Measurements from ENCODE around the gene STARD5.
"Not testable (repeated sequence)": the region's sequence is repeated elsewhere in the genome, so short reads cannot be mapped to it uniquely, and the experiment has no call there.

The STARD5 gene

DNA sequence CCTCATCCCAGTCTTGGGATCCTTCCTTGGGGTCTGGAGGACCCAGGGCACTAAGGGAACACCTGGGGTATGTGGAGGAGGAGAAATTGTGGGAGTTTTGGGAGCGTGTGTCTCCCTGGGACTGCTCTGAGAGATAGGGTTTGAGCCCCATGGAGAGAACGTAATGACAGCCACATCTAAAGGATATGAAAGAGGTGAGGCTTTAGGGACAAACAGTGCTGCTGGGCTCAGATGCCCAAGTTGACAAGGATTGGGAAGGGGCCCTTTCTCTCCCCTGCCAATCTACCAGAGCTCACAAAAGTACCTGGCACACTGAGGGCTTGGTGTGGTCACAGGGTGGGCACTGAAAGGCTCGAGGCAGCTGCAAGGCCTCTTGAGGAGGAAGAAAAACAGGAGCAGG is 13.3 kb upstream of the STARD5 start:
- no peak for DNase-seq (ENCODE audit: low read depth in 3 of 3)

DNA sequence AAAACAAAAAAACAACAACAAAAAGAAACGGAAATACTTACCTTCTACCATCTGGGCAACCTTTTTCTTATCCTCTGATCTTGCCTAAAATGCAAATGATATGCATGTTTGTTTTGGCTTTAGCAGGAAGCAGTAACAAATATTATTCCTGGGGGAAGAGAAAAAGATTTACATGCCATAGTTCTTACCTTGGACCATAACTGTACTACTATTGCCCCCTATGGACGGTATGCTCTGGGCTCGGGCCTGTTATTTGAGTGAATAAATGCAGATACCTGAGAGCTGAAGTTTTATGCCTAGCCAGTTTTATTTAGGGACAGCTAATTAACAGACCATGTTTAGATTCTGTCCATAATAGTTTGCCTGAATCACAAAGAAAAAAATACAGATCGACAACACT is 12.6 kb upstream of the STARD5 start:
- no peak for DNase-seq (ENCODE audit: low read depth in 3 of 3)

DNA sequence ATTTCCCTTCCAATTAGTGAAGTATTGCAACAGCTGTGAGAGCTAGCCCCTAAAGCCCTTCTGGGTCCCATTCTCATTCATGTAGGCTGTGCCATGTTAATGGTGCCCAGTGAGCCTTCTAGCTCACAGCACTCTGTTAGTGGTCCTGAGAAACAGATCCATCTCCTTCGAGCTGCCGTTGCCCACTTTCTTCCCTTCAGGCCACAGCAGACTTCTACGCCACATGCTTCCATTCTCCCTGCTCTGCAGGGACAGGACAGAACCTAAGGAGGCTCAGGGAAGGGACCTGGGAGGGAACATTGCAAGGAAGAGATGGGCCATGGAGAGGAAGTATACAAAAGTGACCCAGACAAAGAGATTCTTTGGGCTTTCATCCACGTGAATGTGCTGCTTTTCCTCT is 11.7 kb upstream of the STARD5 start:
- DNase-seq (ENCODE audit: low read depth in 3 of 3): no peak

DNA sequence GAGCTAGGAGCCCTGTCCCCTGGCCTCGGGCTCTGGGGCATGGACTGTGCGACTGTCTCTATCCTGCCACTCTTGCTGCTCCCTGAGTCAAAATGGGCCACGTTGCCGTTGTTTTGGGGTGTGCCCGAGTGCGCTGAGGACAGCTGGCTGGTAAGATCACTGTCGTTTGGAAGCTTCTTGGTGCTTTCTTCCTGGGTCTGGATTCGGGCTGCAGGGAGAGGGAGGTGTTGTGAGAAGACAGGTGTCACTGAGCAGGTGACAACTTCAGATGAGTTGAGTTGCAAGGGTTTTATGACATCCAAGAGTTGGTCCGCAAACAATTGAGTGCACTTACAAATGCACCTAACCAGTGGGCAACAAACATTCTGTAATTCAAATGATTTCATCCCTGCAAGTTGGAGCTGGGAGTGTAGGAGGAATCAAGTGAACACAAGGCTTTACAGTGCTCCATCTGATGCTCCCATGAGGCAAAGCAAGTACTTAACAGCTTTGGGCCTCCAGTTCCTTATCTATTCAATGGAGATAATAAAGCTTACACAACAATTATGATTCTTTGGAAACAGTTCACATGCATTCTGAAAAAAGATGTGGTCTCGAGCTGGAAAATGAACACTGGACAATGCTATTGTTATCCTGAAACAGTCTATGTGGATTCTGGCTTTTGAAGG is 11.0 kb upstream of the STARD5 start:
- no peak for DNase-seq (ENCODE audit: low read depth in 3 of 3)

DNA sequence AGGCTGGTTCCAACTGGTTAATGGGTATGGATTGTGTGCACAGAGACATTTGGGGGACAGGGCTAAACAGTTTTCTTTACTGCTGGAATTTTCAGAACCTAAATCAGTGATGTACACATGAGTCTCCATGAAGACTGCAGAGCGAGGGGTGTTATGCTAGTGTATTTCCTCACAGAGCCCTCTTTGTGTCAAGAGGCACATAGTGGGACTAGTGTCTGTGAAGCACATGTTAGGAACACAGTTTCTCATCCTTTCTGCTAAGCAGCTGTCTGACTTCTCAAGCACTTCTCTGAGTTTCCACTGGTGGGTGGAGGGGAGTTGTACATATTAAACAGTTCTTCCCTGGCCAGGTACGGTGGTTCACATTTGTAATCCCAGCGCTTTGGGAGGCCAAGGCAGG is 9.4 kb upstream of the STARD5 start:
- no peak for DNase-seq (ENCODE audit: low read depth in 3 of 3)

DNA sequence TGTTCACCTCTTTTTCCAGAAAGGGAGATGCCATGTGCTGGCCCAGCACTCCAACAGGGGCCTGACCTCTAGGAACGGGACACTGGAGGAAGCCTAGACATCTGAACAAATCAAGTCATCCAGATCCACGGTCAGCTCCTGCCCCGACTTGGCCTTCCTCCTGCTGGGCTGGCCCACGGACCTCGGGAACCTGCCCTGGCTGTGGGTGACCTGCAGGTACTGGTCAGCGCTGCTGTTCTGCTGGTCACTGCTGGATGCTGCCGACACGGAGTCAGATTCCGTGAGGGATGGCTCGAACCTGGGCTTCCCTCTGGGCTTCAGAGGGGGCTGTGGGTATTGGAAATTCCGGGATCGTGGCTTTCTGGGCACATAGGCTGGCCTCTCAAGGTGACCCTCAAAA is 8.4 kb upstream of the STARD5 start:
- DNase-seq (ENCODE audit: low read depth in 3 of 3): no peak

DNA sequence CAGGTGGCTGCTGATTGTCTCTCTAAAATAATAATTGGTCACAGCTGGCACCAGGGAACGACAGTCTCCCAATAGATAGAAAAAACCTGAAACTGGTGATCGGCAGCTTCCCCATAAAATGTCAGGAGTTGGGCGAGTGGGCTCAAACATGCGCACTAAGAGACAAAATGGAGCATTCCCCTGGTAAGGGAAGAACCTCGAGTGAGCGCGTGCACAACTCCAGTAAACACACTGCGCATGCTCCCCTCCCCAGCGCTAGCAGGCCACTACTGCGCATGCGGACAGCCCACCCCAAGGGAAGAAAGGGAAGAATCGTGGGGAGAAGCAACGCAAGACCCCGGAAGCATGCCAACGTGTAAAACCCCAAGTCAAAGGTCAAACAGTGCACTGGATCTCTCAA is 7.7 kb upstream of the STARD5 start:
- no peak for DNase-seq (ENCODE audit: low read depth in 3 of 3)

DNA sequence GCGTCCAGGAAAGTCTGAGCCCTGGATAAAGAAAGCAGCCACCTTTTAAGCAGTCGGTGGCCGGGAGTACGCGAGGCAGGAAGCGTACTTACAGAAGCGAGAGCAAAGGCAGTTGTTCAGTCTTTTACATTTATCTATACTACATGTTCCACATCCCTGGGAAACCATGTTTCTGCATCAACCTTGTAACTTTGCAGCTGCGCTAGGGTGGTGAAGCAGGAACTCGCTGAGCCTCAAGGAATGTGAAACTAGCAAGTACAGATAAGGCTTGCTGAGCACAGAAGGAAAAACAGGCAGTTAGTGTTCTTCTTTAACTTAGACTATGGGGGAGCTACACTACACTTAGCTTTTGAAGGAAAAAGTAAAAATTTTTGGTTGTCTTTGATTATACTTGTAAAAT is 7.2 kb upstream of the STARD5 start:
- DNase-seq (ENCODE audit: low read depth in 3 of 3): not testable (repeated sequence)

DNA sequence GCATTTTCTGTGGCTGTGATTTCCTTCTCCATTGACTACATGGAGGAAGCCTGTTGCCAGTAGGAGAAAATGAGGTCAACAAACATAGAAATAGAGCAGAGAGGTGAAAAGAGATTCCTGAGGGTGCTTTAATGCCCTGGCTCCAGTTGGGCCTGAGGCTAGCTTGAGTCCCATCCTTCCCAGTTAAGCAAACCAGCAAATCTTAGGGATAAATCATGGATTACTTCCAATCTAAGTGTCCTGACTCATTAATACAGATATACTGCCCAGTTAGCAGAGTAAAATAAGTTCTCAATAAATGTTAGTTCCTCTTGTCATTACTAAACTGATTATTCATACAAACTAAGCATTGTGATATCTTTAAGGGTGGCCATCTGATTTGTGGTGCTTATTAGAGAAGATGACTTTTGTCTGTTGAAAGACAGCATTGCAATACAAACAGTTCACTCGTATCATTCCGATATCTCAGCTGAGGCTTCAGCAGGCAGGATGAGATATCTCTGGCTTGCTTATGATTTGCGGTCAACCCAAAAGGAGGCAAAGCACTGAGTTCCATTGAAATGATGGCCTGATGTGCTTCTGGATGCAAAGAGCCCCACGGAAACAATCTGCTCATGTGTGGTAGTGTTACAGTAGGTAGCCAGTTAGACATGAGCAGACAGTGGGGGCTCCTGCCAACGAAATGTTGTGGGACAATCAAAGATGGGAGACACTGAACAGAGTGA is 6.6 kb upstream of the STARD5 start:
- DNase-seq (ENCODE audit: low read depth in 3 of 3): no peak

DNA sequence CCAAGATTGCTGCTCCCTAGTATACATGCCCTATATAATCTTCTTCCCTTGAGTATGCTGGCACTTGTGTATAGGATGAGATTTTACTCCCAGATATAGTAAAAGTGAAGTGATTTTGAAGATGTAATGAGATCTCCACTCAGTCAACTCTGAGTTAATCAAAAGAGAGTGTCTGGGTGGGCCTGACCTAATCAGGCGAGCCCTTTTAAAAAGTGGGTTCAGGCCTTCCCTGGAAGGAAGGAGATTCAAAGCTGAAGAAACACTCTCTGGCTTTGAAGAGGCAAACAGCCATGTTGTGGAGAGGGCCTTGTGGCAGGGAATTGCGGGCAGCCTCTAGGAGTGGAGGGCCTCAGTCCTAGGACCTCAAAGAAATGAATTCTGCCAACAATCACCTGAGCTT is 5.5 kb upstream of the STARD5 start:
- no peak for DNase-seq (ENCODE audit: low read depth in 3 of 3)

DNA sequence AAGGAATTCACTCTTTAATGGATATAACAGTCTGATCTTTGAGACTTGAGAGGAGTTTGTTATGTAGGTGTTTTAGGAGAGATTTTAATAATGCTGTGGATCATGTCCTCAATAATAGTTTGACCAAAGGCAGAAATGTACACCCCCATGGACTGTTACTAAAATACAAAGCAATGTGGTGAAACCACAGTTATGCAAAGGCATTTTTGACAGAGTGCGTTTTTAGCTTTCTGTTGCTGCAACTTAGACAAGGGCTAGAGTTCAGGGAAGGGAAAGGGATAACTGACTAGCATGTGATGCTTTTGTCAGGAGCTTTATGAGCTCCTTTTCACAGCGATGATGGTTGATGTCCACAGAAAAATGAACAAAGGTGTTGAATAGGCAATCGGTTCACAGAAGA is 3.6 kb upstream of the STARD5 start:
- no peak for DNase-seq (ENCODE audit: low read depth in 3 of 3)

DNA sequence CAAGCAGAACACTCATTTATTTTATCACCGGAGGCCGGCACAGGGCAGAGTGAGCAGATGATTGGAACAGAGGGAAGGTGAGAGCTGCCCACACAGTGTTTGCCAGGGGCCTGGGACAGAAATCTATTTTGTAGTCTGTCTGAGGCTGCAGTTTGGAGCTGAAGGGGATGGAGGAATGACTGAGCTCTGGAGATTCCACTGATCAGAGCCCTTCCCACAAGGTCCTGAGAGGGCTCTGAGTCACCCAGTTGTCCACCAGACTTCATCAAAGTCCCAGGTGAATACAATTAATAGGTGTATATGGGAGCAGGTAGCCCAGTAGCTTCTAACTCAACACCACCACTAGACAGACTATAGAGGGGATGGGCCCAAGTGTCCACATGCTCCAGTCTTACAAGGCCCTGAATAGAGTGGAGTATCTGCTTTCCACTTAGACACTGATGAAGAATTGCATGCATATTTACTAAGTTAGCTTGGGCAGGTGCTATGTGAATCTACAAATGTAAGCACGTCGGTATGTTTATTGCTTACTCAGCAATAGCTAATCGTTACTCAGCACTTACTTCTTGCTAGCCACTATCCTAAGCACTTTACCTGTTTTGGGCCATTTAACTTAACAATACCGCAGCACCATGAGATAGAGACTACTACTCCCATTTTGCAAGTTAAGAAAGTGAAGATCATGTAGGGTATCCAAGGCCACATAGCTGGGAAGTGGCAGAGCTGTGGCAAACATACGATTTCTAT is 2.7 kb upstream of the STARD5 start:
- no peak for DNase-seq (ENCODE audit: low read depth in 3 of 3)

DNA sequence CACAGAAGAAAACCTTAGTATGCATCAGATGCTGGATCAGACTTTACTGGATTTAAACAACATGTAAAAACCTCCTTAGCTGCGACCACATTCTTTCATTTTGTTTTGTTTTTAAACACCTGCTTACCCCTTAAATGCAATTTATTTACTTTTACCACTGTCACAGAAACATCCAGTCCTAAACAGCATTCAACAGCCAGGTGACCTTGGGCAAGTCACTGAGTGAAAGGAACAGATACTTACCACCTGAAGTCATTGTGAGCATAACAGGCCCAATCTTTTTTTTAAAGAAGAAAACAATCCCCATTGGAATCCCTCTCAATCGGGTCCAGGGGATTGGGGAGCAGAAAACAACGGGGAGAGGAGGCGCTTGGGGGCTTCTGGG is 390 bp downstream of the STARD5 start:
- no peak for DNase-seq (ENCODE audit: low read depth in 3 of 3)

DNA sequence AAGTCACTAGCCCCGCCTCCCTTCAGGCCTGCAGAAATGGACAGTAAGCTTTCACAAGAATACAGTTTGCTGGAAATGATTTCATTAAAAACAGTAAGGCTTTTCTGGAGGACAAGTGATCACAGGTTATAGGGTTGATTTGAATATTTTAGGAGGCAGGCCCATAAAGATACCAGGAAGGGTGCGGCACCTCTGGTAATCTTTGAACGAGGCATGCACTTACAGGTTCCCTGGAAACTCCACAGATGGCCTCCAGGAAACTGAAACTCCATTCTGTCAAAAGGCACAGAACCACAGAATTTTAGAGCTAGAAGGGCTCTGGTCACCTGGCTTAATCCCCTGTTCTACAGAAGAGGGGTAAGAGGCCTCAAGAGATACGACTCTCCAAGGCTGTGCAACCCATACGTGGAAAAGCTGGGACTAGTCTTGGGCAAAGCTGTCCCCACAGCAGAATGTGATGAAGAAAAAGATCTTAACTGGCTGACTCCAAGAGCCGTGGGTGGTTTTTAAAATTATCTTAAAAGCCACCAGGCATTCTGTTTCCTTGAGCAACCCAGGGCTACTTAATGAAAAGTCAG is 1.2 kb downstream of the STARD5 start:
- no peak for DNase-seq (ENCODE audit: low read depth in 3 of 3)

DNA sequence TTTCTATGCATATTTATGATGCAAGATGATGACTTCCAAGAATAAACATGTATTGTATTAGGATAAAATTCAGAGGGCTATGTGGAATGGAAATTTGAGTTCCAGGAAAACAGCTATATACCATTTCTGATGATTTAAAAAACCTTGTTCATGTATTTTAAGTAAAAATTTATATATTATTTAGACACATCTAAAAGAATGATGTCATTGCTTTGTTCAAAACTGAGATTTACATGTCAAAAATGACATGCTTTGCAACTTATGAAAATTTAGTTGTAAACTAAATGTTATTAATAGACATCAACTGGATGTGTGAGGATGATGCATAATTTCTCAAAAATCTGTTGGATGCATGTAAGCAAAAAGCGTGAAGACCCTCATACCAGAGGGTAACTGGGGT is 2.3 kb downstream of the STARD5 start:
- DNase-seq (ENCODE audit: low read depth in 3 of 3): no peak

DNA sequence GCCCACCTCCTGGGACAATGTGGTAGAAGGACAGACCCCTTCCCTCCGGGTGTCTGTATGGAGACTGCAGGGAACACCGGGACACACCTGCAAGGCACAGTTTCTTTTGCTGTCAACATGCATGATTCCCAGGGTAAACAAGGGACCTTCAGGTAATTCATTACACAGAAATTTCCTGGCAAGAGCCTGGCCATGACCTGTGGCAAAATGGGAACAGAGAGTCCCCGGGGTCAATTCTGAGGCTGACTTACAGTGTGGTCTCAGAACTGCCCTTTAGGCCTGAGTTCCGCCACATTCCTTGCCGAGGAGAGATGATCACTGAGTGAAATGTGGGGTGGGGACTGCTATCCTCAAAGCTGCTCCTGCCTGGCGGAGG is 6.3 kb downstream of the STARD5 start:
- DNase-seq (ENCODE audit: low read depth in 3 of 3): no peak

DNA sequence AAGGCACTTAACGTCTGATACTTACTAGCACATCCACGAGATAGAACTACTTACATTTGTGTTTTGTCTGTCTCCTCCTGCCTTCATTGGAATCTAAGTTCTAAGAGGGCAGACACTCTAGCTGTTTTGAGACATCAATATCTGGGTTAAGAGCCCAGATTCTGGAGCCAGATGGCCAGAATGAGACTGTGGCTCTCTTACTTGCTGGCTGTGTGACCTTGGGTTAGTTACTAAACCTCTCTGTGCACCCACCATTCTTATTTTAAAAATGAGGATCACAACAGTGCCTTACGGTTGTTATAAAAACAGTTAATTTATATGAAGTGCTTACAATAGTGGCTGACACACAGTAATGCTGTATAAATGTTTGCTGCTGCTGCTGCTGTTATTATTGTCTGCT is 7.7 kb downstream of the STARD5 start:
- DNase-seq (ENCODE audit: low read depth in 3 of 3): no peak

DNA sequence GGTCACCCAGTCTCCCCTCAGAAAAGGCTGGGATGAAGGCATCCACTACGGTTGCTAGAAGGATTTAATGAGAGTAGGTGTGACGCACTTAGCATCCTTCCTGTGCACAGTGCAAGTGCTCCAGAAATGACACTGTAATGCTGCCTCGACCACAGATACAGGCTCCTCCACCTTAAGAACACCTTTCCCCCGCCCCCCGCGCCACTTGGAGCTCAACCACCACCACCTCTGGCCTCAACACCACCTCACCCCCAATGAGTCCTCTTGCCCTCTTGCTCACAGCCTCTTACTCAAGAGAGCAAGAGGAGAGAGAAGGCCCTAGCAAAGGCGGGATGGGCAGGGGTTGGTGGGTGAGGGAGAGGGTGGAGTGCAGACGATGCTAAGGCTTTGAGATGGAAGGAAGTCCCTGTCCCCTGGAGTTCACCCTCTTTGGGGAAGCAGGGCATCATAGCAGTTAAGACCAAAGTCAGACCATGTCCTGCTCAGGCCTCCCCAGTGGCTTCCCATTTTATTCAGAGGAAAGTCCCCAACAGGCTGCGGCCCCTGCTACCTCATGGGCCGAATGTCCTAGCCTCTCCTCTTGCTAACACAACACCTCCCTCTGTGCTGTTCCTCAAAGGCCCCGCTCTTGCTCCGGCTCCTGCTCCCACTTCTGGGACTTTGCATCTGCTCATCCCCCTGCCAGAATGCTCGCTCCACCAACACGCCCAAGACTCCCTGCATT is 8.3 kb downstream of the STARD5 start:
- no peak for DNase-seq (ENCODE audit: low read depth in 3 of 3)

DNA sequence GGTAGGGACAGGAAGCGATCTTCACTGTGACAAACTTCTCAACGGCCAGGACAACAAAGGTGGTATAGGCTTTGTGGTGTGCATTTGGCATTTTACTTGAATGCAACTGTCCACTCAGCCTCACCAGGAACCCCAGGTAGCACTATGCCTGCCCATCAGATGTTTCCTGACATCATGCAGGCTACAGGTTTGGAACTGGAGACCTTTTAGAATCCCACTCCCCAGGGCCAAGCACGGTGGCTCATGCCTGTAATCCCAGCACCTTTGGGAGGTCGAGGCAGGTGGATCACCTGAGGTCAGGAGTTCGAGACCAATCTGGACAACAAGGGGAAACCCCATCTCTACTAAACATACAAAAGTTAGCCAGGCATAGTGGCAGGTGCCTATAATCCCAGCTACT is 9.6 kb downstream of the STARD5 start:
- DNase-seq (ENCODE audit: low read depth in 3 of 3): no peak

DNA sequence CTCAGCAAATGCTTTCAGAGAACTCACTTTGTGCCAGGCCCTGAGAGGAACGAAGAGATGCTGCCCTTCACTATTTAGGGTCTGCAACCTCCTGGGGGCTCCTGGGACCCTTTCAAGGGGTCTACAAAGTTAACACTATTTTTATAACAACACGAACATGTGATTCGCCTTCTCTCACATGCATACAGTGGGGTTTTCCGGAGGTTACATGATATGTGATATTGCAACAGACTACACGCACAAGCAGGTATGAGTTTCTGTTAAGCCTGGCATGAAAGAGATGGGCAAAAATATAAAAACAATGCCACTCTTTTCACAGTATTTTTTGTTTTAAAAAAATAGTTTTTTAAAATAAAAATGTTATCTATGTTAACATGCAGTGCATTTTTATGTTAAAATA is 10.3 kb downstream of the STARD5 start:
- DNase-seq (ENCODE audit: low read depth in 3 of 3): no peak

DNA sequence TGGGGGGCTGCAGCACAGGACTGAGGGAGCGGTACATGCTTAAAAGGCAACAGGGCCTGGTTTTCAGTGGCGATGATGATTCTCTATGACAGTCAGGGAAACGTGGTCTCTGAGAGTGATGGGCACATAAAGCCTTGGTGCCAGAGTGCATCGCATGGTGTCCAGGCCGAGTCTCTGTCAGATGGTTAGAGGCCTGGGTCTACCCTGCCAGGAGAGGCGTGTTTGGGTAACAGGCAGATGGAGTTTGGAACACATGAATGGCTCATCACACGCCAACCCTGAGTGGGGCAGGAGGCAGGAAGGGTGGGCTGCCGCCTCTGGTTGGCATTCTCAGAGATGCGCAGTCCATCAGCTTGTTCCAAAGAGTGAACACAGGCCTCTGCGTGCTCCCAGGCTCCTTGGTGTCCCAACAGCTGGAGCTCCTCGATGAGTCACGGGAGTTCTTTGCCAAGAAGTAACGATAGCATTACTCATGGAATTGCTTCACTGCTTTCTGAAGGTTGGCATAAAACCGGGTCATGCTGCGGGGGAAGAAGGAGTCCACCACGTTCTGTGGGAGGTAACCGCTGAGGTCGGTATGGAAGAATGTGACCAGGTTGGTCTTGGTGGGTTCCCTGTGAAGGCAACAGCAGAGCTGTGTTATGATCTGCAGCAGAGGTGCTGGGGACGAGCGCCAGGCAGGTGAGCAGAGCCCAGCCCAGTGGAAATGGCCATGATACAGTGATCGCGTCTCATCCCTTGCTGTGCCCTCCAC is 11.0 kb downstream of the STARD5 start:
- DNase-seq (ENCODE audit: low read depth in 3 of 3): no peak
